Neural crest cell (in vitro differentiated cells): ENCODE results near the gene DEUP1. TPM values are rescaled to one million over a fixed set of nuclear protein-coding genes. Genes with fewer than 3 reads are reported as not detected.

Experiments
- DNase-seq: peaks from one replicate; pipeline ENCODE4 v3.0.0; 2021; ENCODE audit warnings: low read depth, mixed read lengths, low spot score
- H3K27ac Mint-ChIP-seq: one replicate; pipeline ENCODE4 v1.8.0; 2021; ENCODE audit warnings: mild to moderate bottlenecking, mixed read lengths; ENCODE audit not compliant: unreplicated experiment
- H3K27me3 Mint-ChIP-seq: 2 replicates; pipeline ENCODE4 v1.8.0; 2021; ENCODE audit warnings: low read depth, mild to moderate bottlenecking, mixed read lengths
- H3K36me3 Mint-ChIP-seq: 2 replicates; pipeline ENCODE4 v1.8.0; 2021; ENCODE audit warnings: low read depth, mild to moderate bottlenecking, mixed read lengths
- H3K4me1 Mint-ChIP-seq: 2 replicates; pipeline ENCODE4 v1.8.0; 2021; ENCODE audit warnings: mixed read lengths
- H3K4me3 Mint-ChIP-seq: one replicate; pipeline ENCODE4 v1.8.0; 2021; ENCODE audit warnings: mild to moderate bottlenecking, mixed read lengths
- H3K9me3 Mint-ChIP-seq: 2 replicates; pipeline ENCODE4 v1.8.0; 2021; ENCODE audit warnings: mixed read lengths
- CTCF ChIP-seq: fragments of 200-600 bp; sonication (generic); conservative IDR thresholded peaks from 2 replicates; pipeline ENCODE4 v1.5.0; 2021; ENCODE audit warnings: antibody characterized with exemption, mild to moderate bottlenecking
- total RNA-seq: library from RNA; stranded (reverse); gene quantifications from 2 replicates; pipeline ENCODE4 v1.2.1, GENCODE V29; 2021

Gene DEUP1
- total RNA-seq, 1 donor from 2014 or later = 0.70 TPM

- DNase-seq = no peak
- no peak overlapping the region for H3K27ac Mint-ChIP-seq
- TF ChIP-seq CTCF = no peak
- no peaks in the 10 kb centered on the region for H3K4me1 Mint-ChIP-seq
- no peaks in the 10 kb centered on the region for H3K27me3 Mint-ChIP-seq
- H3K36me3 Mint-ChIP-seq = peaks cover 7% of the 10 kb centered on the region
- peaks cover 13% of the 10 kb centered on the region for H3K9me3 Mint-ChIP-seq
- H3K4me3 Mint-ChIP-seq = no peak overlapping the region
Observed at GRCh38 chr11:93359396-93359795, 28.9 kb downstream of the DEUP1 start.

- DNase-seq = no peak
- no peaks in the 10 kb centered on the region for H3K27me3 Mint-ChIP-seq
- peak; percentile 38 for TF ChIP-seq CTCF
- H3K4me3 Mint-ChIP-seq = no peak overlapping the region
- H3K9me3 Mint-ChIP-seq = peaks cover 9% of the 10 kb centered on the region
- peaks cover 7% of the 10 kb centered on the region for H3K36me3 Mint-ChIP-seq
- no peaks in the 10 kb centered on the region for H3K4me1 Mint-ChIP-seq
- no peak overlapping the region for H3K27ac Mint-ChIP-seq
Observed at GRCh38 chr11:93361435-93361834, 30.9 kb downstream of the DEUP1 start.

GRCh38 chr11:93368022-93368421 is 37.5 kb downstream of the DEUP1 start:
- Mint-ChIP-seq H3K4me1 (no peaks in the 10 kb centered on the region), H3K27me3 (no peaks in the 10 kb centered on the region), H3K9me3 (peaks cover 10% of the 10 kb centered on the region), H3K4me3 (no peak overlapping the region), H3K36me3 (peaks cover 14% of the 10 kb centered on the region), H3K27ac (no peak overlapping the region)
- DNase-seq = no peak
- no peak for TF ChIP-seq CTCF

- H3K4me3 Mint-ChIP-seq = no peak overlapping the region
- H3K27me3 Mint-ChIP-seq = no peaks in the 10 kb centered on the region
- no peak for TF ChIP-seq CTCF
- no peak for DNase-seq
- no peaks in the 10 kb centered on the region for H3K4me1 Mint-ChIP-seq
- peaks cover 13% of the 10 kb centered on the region for H3K36me3 Mint-ChIP-seq
- H3K27ac Mint-ChIP-seq = no peak overlapping the region
- peaks cover 14% of the 10 kb centered on the region for H3K9me3 Mint-ChIP-seq
Observed at GRCh38 chr11:93370260-93370659, 39.7 kb downstream of the DEUP1 start.

- Mint-ChIP-seq H3K27me3 (no peaks in the 10 kb centered on the region), H3K4me3 (no peak overlapping the region), H3K36me3 (no peaks in the 10 kb centered on the region), H3K9me3 (no peaks in the 10 kb centered on the region), H3K27ac (no peak overlapping the region), H3K4me1 (peaks cover 14% of the 10 kb centered on the region)
- DNase-seq = no peak
- no peak for TF ChIP-seq CTCF
Observed at GRCh38 chr11:93389737-93390136, 59.2 kb downstream of the DEUP1 start.

- no peaks in the 10 kb centered on the region for H3K27me3 Mint-ChIP-seq
- DNase-seq = no peak
- peaks cover 26% of the 10 kb centered on the region for H3K4me1 Mint-ChIP-seq
- no peaks in the 10 kb centered on the region for H3K9me3 Mint-ChIP-seq
- H3K36me3 Mint-ChIP-seq = no peaks in the 10 kb centered on the region
- no peak overlapping the region for H3K4me3 Mint-ChIP-seq
- no peak overlapping the region for H3K27ac Mint-ChIP-seq
- TF ChIP-seq CTCF = no peak
Observed at GRCh38 chr11:93392867-93393266, 62.3 kb downstream of the DEUP1 start.
